ENCODE data around the gene HIVEP2. TPM values are rescaled to one million over a fixed set of nuclear protein-coding genes. Genes with fewer than 3 reads are reported as not detected.

Gene HIVEP2
- total and polyA plus RNA-seq, 8 donors: 0.58 to 14.3 (median 4.8) TPM

GRCh38 chr6:142871910-142872331 lies 73.1 kb downstream of the HIVEP2 start:
- Histone ChIP-seq H3K27ac (peak overlapping the region in 4 of 5 donors; percentile 7 to 44 (median 38)), H3K4me3 (no peak overlapping the region), H3K27me3 (no peaks in the 10 kb centered on the region), H3K4me1 (peaks cover 21 to 53% (median 28%) of the 10 kb centered on the region in 4 donors), H3K9me3 (no peaks in the 10 kb centered on the region), H3K36me3 (no peaks in the 10 kb centered on the region)
- intact Hi-C loops (cut with DNase I; ENCODE audit: low total_unique reads): no loop called here
- TF ChIP-seq CTCF (IDR thresholded peaks at IDR 0.05): no peak
- peak in 2 of 3 donors; percentile 41 to 73 for TF ChIP-seq POLR2AphosphoS5 (IDR thresholded peaks at IDR 0.05)
- 14 to 35% (median 30%) methylated on average over 4 of the region's 4 CpGs for WGBS, 5 donors
- DNase-seq: peak in 1 of 2 donors; percentile 67

GRCh38 chr6:142870787-142871415 lies 74.1 kb downstream of the HIVEP2 start:
- Histone ChIP-seq H3K36me3 (no peaks in the 10 kb centered on the region), H3K27ac (no peak overlapping the region), H3K27me3 (no peaks in the 10 kb centered on the region), H3K4me3 (no peak overlapping the region), H3K9me3 (no peaks in the 10 kb centered on the region), H3K4me1 (peaks cover 23 to 53% (median 28%) of the 10 kb centered on the region in 4 donors)
- WGBS, 5 donors: 83 to 98% (median 94%) methylated on average over 4 of the region's 4 CpGs
- intact Hi-C loops (cut with DNase I; ENCODE audit: low total_unique reads): no loop called here
- DNase-seq: no peak
- TF ChIP-seq EP300 (IDR thresholded peaks at IDR 0.05) (no peak), POLR2A (IDR thresholded peaks at IDR 0.05) (no peak)

GRCh38 chr6:142868917-142869316 lies 76.1 kb downstream of the HIVEP2 start:
- Histone ChIP-seq H3K36me3 (no peaks in the 10 kb centered on the region), H3K4me1 (peaks cover 23 to 39% (median 28%) of the 10 kb centered on the region in 4 donors), H3K27ac (no peak overlapping the region), H3K27me3 (no peaks in the 10 kb centered on the region), H3K9me3 (no peaks in the 10 kb centered on the region), H3K4me3 (no peak overlapping the region)
- WGBS, 5 donors: 87 to 96% (median 92%) methylated on average over 2 of the region's 2 CpGs
- no peak for DNase-seq
- no peak for TF ChIP-seq POLR2AphosphoS5 (IDR thresholded peaks at IDR 0.05)
- TF ChIP-seq POLR2A (IDR thresholded peaks at IDR 0.05): no peak
- no peak for TF ChIP-seq EP300 (IDR thresholded peaks at IDR 0.05)
- TF ChIP-seq CTCF (IDR thresholded peaks at IDR 0.05): no peak
- intact Hi-C loops (cut with DNase I; ENCODE audit: low total_unique reads): no loop called here

GRCh38 chr6:142867988-142868812 lies 76.8 kb downstream of the HIVEP2 start:
- Histone ChIP-seq H3K27ac (peak overlapping the region in 1 of 5 donors; percentile 23), H3K27me3 (no peaks in the 10 kb centered on the region), H3K36me3 (no peaks in the 10 kb centered on the region), H3K9me3 (no peaks in the 10 kb centered on the region), H3K4me1 (peaks cover 23 to 39% (median 28%) of the 10 kb centered on the region in 4 donors), H3K4me3 (no peak overlapping the region)
- DNase-seq: peak in 1 of 2 donors; percentile 75
- no peak for TF ChIP-seq EP300 (IDR thresholded peaks at IDR 0.05)
- TF ChIP-seq POLR2AphosphoS5 (IDR thresholded peaks at IDR 0.05): peak in 1 of 3 donors; percentile 56
- no peak for TF ChIP-seq POLR2A (IDR thresholded peaks at IDR 0.05)
- TF ChIP-seq CTCF (IDR thresholded peaks at IDR 0.05): no peak
- intact Hi-C loops (cut with DNase I; ENCODE audit: low total_unique reads): no loop called here
- 9 to 28% (median 15%) methylated on average over 5 of the region's 5 CpGs for WGBS, 5 donors

All from stomach (tissue), 9 donors.